PC-3 (cell line): Measurements from ENCODE around the gene CENPF. TPM values are rescaled to one million over a fixed set of nuclear protein-coding genes. Genes with fewer than 3 reads are reported as not detected.
A peak's percentile ranks its signal among the peaks of the same experiment; 100 is the strongest.

Experiments
- ATAC-seq: fragments of 200-7000 bp; cut with Tn5 transposase; 2 replicates; pipeline ENCODE4 v1.9.1; 2020; ENCODE audit warnings: mild to moderate bottlenecking, moderate library complexity
- BruUV-seq: library from RNA; stranded (reverse); fragments of 400-500 nt; replicated peaks from 2 replicates; lab custom pipeline; 2021; lab: Mats Ljungman, UMichigan
- CTCF ChIA-PET: fragments of 300-600 bp; sonication (Branson Sonifier 250); formaldehyde crosslinking; loops from one replicate; lab custom pipeline; 2022; ENCODE audit warnings: antibody characterized with exemption; lab: Charles Lee
- POLR2A ChIA-PET: fragments of 300-600 bp; sonication (Branson Sonifier 250); formaldehyde crosslinking; loops from one replicate; lab custom pipeline; 2022; ENCODE audit warnings: antibody characterized with exemption; ENCODE audit not compliant: unreplicated experiment; lab: Charles Lee
- DNase-seq: peaks from one replicate; pipeline ENCODE4 v3.0.0-alpha.2; 2015
- H2AFZ ChIP-seq: fragments of 300-600 bp; sonication (generic); 2 replicates; pipeline ENCODE4 v1.6.0; 2016; ENCODE audit warnings: antibody characterized with exemption, low read length
- H3F3A ChIP-seq: fragments of 300-600 bp; sonication (generic); one replicate; pipeline ENCODE4 v1.6.0; 2017; ENCODE audit warnings: antibody characterized with exemption, low read length, control low read depth, mild to moderate bottlenecking; ENCODE audit not compliant: unreplicated experiment
- H3K27ac ChIP-seq: fragments of 300-600 bp; sonication (generic); 2 replicates; pipeline ENCODE4 v1.5.1; 2016; ENCODE audit warnings: mild to moderate bottlenecking, low read length
- H3K27me3 ChIP-seq: fragments of 300-600 bp; sonication (generic); 2 replicates; pipeline ENCODE4 v1.6.1; 2016; ENCODE audit warnings: low read length, mixed read lengths
- H3K36me3 ChIP-seq: fragments of 300-600 bp; sonication (generic); 2 replicates; pipeline ENCODE4 v1.6.1; 2016; ENCODE audit warnings: low read depth, mixed run types, low read length, mixed read lengths
- H3K4me1 ChIP-seq: fragments of 300-600 bp; sonication (generic); 2 replicates; pipeline ENCODE4 v1.5.1; 2016; ENCODE audit warnings: low read length; ENCODE audit not compliant: insufficient read depth
- H3K4me2 ChIP-seq: fragments of 300-600 bp; sonication (generic); 2 replicates; pipeline ENCODE4 v1.6.0; 2016; ENCODE audit warnings: low read length
- H3K4me3 ChIP-seq: fragments of 300-600 bp; sonication (generic); 2 replicates; pipeline ENCODE4 v1.5.1; 2016; ENCODE audit warnings: mild to moderate bottlenecking, low read length, mixed read lengths
- H3K79me2 ChIP-seq: fragments of 300-600 bp; sonication (generic); 2 replicates; pipeline ENCODE4 v1.6.1; 2017; ENCODE audit warnings: low read length, mixed read lengths
- H3K9ac ChIP-seq: fragments of 300-600 bp; sonication (generic); 2 replicates; pipeline ENCODE4 v1.6.0; 2016; ENCODE audit warnings: mild to moderate bottlenecking, low read length
- H3K9me2 ChIP-seq: fragments of 300-600 bp; sonication (generic); replicated peaks from 2 replicates; pipeline ENCODE4 v1.6.1; 2016; ENCODE audit warnings: mixed run types, low read length, mixed read lengths
- H3K9me3 ChIP-seq: fragments of 300-600 bp; sonication (generic); 2 replicates; pipeline ENCODE4 v1.6.1; 2016; ENCODE audit warnings: low read length, mixed read lengths
- H4K20me1 ChIP-seq: fragments of 300-600 bp; sonication (generic); 2 replicates; pipeline ENCODE4 v1.6.1; 2016; ENCODE audit warnings: low read length, mixed read lengths
- EZH2 ChIP-seq: fragments of 300-600 bp; sonication (generic); IDR thresholded peaks from one replicate; pipeline ENCODE4 v1.6.1; 2017; ENCODE audit warnings: antibody characterized with exemption, mild to moderate bottlenecking, low read length; ENCODE audit not compliant: unreplicated experiment
- EZH2phosphoT487 ChIP-seq: fragments of 300-600 bp; sonication (generic); IDR thresholded peaks from 2 replicates; pipeline ENCODE4 v1.6.1; 2018; ENCODE audit warnings: mild to moderate bottlenecking, antibody characterized with exemption, low read length, borderline replicate concordance
- intact Hi-C: fragments of 100-400 bp; cut with micrococcal nuclease; formaldehyde crosslinking; loops from 2 replicates; pipeline ENCODE4 v1.9.0; 2023
- total RNA-seq: library from RNA; depleted of rRNA; stranded (reverse); fragments of >200 nt; gene quantifications from 2 replicates; pipeline ENCODE4 v1.2.3, GENCODE V29; 2014
- TF ChIP-seq, protein P1 (sequence below): fragments of 300-600 bp; sonication (generic); conservative IDR thresholded peaks from 2 replicates; pipeline ENCODE4 v1.5.1; 2017; ENCODE audit warnings: antibody characterized with exemption, low read depth, mild to moderate bottlenecking, low read length

Gene CENPF
- total RNA-seq, 1 experiment from 2014 or later, result 92.6 TPM

GRCh38 chr1:214637125-214637524 is 34.1 kb downstream of the CENPF start:
- H3K9me3 ChIP-seq, result no peaks in the 10 kb centered on the region
- DNase-seq, result peak; percentile 37
- peak; percentile 39 for ATAC-seq
- TF ChIP-seq, protein P1, sequence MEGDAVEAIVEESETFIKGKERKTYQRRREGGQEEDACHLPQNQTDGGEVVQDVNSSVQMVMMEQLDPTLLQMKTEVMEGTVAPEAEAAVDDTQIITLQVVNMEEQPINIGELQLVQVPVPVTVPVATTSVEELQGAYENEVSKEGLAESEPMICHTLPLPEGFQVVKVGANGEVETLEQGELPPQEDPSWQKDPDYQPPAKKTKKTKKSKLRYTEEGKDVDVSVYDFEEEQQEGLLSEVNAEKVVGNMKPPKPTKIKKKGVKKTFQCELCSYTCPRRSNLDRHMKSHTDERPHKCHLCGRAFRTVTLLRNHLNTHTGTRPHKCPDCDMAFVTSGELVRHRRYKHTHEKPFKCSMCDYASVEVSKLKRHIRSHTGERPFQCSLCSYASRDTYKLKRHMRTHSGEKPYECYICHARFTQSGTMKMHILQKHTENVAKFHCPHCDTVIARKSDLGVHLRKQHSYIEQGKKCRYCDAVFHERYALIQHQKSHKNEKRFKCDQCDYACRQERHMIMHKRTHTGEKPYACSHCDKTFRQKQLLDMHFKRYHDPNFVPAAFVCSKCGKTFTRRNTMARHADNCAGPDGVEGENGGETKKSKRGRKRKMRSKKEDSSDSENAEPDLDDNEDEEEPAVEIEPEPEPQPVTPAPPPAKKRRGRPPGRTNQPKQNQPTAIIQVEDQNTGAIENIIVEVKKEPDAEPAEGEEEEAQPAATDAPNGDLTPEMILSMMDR, result no peak
- no peak for TF ChIP-seq EZH2
- CTCF ChIA-PET, result interaction anchor here (0.6 kb wide), 1 partner anchor 309 kb away, joined by 4 read pairs; no protein-coding TSS in a partner anchor
- no peak overlapping the region for H3K4me3 ChIP-seq
- H4K20me1 ChIP-seq, result no peaks in the 10 kb centered on the region
- intact Hi-C loops, result loop anchor here (2.0 to 5.0 kb wide), 2 partner anchors 248 to 890 kb away; no protein-coding TSS in a partner anchor
- H3K27ac ChIP-seq, result no peak overlapping the region
- no peak overlapping the region for H3K9ac ChIP-seq
- H3K4me1 ChIP-seq, result peaks cover 18% of the 10 kb centered on the region
- no peak overlapping the region for H3K4me2 ChIP-seq
- H2AFZ ChIP-seq, result no peak overlapping the region
- POLR2A ChIA-PET, result no interaction called here
- H3K36me3 ChIP-seq, result peaks cover 94% of the 10 kb centered on the region
- no peaks in the 10 kb centered on the region for H3K79me2 ChIP-seq
- H3K27me3 ChIP-seq, result no peaks in the 10 kb centered on the region
- BruUV-seq, result no TSS peak
- no peaks in the 10 kb centered on the region for H3K9me2 ChIP-seq
- H3F3A ChIP-seq, result no peaks in the 10 kb centered on the region

- ChIA-PET CTCF (no interaction called here), POLR2A (no interaction called here)
- no TSS peak for BruUV-seq
- Histone ChIP-seq H3F3A (no peaks in the 10 kb centered on the region), H3K36me3 (peaks cover 93% of the 10 kb centered on the region), H3K79me2 (no peaks in the 10 kb centered on the region), H4K20me1 (no peaks in the 10 kb centered on the region), H3K27me3 (no peaks in the 10 kb centered on the region), H2AFZ (no peak overlapping the region), H3K4me1 (peaks cover 18% of the 10 kb centered on the region), H3K4me2 (no peak overlapping the region), H3K4me3 (no peak overlapping the region), H3K9me2 (no peaks in the 10 kb centered on the region), H3K9ac (no peak overlapping the region), H3K27ac (no peak overlapping the region), H3K9me3 (no peaks in the 10 kb centered on the region)
- intact Hi-C loops, result loop anchor here (2.0 to 5.0 kb wide), 2 partner anchors 249 to 889 kb away; no protein-coding TSS in a partner anchor
- peak; percentile 83 for ATAC-seq
- peak; percentile 68 for DNase-seq
- TF ChIP-seq EZH2phosphoT487 (no peak), EZH2 (no peak)
- TF ChIP-seq, protein P1, result peak; percentile 97
Measured at GRCh38 chr1:214637722-214638458, 34.9 kb downstream of the CENPF start.

DNA sequence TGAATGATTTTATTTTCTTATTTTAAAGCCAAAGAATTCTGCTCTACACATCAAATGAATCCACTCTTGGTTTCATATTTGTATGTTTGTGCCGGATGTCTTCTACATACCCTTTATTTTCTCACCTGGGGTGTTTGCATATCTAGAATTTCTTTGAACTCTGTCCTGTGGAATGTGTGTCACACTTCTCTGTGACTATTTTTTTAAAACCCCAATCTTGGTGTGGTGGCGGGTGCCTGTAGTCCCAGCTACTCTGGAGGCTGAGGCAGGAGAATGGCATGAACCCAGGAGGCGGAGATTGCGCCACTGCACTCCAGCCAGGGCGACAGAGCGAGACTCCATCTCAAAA is 35.4 kb downstream of the CENPF start:
- H4K20me1 ChIP-seq, result no peaks in the 10 kb centered on the region
- peaks cover 93% of the 10 kb centered on the region for H3K36me3 ChIP-seq
- H3K9me3 ChIP-seq, result no peaks in the 10 kb centered on the region
- H2AFZ ChIP-seq, result no peak overlapping the region
- H3K27ac ChIP-seq, result no peak overlapping the region
- TF ChIP-seq, protein P1, result no peak
- TF ChIP-seq EZH2, result no peak
- TF ChIP-seq EZH2phosphoT487, result no peak
- peaks cover 18% of the 10 kb centered on the region for H3K4me1 ChIP-seq
- no TSS peak for BruUV-seq
- CTCF ChIA-PET, result no interaction called here
- DNase-seq, result no peak
- H3F3A ChIP-seq, result no peaks in the 10 kb centered on the region
- POLR2A ChIA-PET, result no interaction called here
- H3K4me2 ChIP-seq, result no peak overlapping the region
- H3K4me3 ChIP-seq, result no peak overlapping the region
- no peak overlapping the region for H3K9ac ChIP-seq
- no peaks in the 10 kb centered on the region for H3K27me3 ChIP-seq
- no peaks in the 10 kb centered on the region for H3K9me2 ChIP-seq
- H3K79me2 ChIP-seq, result no peaks in the 10 kb centered on the region
- ATAC-seq, result no peak
- intact Hi-C loops, result loop anchor here (5.0 kb wide), 1 partner anchor 889 kb away; no protein-coding TSS in a partner anchor
